GM18498 (cell line): ENCODE data around the gene MCF2L2.
A peak's percentile ranks its signal among the peaks of the same experiment; 100 is the strongest.
"Not testable (repeated sequence)": the region's sequence is repeated elsewhere in the genome, so short reads cannot be mapped to it uniquely, and the experiment has no call there.

Experiments used
- ATAC-seq: cut with Tn5 transposase; IDR thresholded peaks from one replicate; pipeline ENCODE4 v1.9.1; 2021; ENCODE audit warnings: mild to moderate bottlenecking, moderate library complexity; ENCODE audit not compliant: unreplicated experiment

The MCF2L2 gene

DNA sequence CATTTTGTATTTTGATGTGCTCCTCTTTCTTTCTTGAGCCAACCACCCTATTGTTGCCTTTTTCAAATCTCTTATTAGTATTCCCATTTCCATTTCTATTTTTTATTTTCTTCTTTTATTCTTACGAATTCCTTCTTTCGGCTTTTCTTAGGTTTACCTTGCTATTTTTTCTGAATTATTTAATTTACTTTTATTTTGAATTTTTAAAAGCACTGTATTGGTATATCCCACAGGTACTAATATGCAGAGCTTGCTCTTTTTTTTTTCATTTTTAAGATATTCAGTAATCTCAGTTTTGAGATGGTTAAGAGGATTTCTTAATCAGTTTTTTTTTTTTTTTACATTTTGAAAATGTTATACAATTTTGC is 18.4 kb upstream of the MCF2L2 start:
- no peak for ATAC-seq

- no peak for ATAC-seq
Measured at GRCh38 chr3:183444748-183445147, 16.3 kb upstream of the MCF2L2 start.

DNA sequence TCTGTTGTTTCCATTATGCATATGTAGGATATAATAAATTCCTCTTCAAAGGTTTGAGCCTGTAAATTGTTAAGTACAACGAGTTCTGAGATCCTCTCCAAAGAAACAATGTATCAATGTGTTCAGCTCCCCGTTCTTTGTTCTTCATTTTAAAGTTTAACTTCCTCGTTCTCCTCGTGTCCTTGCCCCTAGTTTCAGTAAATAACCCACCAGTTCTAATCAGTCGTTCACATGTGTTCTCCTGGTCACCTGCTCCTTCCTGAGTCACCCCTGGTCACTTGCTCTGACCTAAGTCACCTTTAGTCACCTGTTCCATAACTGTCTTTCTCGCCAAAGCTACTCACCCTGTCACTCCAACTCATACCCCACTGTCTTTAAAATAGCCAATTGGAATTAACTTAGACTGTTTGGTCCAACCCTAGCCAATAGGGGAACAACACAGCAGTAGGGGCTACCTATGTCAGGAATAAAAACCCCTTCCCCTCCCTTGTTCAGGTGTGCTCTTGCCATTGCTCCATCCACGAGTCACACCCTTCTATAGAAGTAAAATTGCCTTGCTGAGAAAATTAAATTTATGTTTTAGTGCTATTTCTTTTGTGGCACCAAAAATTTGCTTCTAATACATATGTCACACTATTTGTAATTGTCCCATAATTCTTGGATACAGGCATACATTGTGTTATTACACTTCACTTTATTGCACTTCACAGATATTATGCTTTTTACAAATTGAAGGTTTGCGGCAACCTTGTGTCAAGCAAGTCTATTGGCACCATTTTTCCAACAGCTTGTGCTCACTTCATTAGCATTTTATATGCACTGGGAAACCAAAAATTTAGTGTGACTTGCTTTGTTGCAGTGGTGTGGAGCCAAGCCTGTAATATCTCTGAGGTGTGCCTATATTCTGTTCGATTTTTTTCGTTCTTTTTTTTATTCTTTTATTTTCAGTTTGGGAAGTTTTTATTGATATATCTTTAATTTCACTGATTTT is 15.3 kb upstream of the MCF2L2 start:
- no peak for ATAC-seq

GRCh38 chr3:183442994-183443393 is 14.6 kb upstream of the MCF2L2 start:
- no peak for ATAC-seq

DNA sequence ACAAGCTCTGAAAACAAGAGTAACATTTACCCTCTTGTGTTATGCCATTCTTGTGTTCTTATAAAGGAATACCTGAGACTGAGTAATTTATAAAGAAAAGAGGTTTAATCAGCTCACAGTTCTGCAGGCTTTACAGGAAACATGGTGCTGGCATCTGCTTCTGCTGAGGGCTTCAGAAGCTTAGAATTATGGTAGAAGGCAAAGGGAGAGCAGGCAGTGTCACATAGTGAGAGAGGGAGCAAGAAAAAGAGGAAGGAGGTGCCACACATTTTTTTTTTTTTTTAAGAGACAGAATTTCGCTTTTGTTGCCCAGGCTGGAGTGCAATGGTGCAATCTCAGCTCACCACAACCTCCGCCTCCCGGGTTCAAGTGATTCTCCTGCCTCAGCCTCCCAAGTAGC is 12.1 kb upstream of the MCF2L2 start:
- ATAC-seq, result not testable (repeated sequence)

GRCh38 chr3:183439515-183439914 is 11.1 kb upstream of the MCF2L2 start:
- no peak for ATAC-seq

- no peak for ATAC-seq
Measured at GRCh38 chr3:183438735-183439134, 10.3 kb upstream of the MCF2L2 start.

GRCh38 chr3:183437666-183438564 is 9.5 kb upstream of the MCF2L2 start:
- ATAC-seq, result no peak

DNA sequence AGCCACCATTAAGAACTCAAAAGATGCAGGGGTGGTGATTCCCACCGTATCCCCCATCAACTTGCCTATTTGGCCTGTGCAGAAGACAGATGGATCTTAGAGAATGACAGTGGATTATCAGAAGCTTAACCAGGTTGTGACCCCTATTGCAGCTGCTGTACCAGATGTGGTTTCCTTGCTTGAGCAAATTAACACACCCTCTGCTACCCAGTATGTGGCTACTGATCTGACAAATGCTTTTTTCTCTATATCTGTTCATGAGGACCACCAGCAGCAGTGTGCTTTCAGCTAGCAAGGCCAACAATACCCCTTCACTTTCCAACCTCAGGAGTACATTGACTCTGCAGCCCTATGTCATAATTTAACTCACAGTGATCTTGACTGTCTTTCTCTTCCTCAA is 8.6 kb upstream of the MCF2L2 start:
- ATAC-seq, result no peak

- peak; percentile 92 for ATAC-seq
Measured at GRCh38 chr3:183435661-183436060, 7.2 kb upstream of the MCF2L2 start.

DNA sequence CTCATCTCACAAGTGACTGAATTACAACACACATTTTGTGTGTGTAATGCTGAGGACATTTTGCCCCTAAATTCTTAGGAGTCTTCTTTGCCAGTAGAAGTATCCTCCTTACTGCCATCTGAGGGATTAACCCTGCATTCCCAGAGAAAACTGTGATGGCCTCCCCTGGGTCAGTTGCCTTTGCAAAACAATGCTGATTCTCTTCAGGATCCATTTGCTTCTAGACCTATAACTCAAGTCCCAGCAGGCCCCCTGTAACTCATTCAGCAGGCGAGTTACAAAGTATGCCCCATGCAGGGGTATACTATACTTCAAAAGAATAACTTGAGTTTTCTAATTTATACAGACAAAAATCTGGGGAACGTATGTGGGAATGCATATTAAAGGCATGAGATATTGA is 6.6 kb upstream of the MCF2L2 start:
- no peak for ATAC-seq

- no peak for ATAC-seq
Measured at GRCh38 chr3:183434503-183434902, 6.1 kb upstream of the MCF2L2 start.

GRCh38 chr3:183430325-183430957 is 2.0 kb upstream of the MCF2L2 start:
- no peak for ATAC-seq

- ATAC-seq, result peak; percentile 39
Measured at GRCh38 chr3:183427876-183428446, 458 bp downstream of the MCF2L2 start.

DNA sequence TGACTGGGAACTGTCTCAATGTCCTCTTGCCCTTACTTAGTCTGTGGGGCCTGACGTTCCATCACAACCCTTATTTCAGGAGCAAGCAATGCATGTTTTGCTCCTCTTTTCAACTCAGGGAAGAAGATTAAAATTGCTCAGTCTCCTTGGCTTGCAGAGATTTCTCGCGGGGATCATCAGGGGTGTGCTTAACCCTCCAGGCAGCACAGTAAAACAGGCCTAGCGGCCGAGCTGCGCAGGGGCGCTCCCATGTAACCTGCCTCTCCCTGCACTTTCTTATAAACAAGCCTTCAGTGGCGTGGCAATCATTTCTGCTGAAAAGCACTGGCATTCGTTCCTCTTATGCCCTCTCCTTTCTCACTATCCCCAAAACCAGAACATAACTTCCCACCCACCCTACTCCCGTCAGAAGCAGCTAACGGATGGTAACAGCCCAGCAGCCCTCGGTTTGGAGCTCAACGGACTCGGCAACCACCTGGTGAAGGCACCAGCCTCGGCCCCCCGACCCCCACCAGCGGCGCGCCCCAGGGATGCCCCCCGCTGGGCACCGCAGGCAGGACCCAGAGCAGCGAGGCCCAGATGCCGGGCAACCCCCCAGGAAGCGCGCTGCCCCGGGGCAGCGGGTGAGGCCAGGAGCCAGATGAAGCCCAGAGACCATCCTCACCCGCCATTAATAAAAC is 1.1 kb downstream of the MCF2L2 start:
- no peak for ATAC-seq

DNA sequence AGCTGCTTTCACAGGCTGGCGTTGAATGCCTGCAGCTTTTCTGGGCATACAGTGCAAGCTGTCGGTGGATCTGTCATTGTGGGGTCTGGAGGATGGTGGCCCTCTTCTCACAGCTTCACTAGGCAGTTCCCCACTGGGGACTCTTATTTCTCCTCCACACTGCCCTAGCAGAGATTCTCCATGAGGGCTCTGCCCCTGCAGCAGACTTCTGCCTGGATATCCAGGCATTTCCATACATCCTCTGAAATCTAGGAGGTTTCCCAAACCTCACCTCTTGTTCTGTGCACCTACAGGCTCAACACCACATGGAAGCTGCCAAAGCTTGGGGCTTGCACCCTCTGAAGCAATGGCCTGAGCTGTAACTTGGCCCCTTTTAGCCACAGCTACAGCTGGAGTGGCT is 9.6 kb downstream of the MCF2L2 start:
- not testable (repeated sequence) for ATAC-seq

- no peak for ATAC-seq
Measured at GRCh38 chr3:183411216-183411922, 17.1 kb downstream of the MCF2L2 start.

DNA sequence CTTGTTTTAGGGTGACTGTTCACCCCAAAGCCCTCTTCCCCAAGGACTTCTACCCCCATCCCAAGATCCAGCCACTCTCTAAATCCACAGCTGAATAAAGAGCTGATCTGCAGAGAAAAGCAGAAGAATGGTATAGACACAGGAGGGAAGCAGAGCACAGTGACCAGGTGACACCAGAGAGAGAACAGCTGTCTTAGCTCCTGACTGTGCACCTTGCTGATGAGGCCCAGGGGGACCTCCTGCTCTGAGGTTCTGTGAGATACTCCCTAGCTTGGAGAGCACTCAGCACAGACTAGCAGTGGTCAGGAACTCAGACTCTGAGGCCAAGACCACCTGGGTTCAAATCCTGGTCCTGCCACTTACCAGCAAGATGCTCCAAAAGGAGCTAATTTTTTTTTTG is 17.7 kb downstream of the MCF2L2 start:
- ATAC-seq, result no peak

DNA sequence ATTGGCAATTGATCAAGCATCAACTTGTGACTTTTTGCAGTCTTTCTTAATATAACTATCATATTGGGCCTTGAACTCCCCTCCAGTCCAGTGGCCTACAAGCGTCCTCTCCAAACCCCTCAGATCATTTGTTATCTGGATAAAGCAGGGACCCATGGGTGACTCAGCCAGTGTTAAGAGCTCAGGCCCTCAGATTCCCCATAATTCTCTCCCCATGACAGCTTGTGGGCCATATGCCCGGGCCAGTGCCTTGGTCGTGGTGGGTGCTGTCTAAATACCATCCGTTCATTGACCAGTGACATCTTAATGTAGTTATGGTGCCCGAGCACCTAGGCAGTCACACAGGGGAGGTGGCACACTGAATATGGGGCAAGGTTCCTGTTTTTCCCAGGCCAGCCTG is 18.1 kb downstream of the MCF2L2 start:
- ATAC-seq, result no peak

DNA sequence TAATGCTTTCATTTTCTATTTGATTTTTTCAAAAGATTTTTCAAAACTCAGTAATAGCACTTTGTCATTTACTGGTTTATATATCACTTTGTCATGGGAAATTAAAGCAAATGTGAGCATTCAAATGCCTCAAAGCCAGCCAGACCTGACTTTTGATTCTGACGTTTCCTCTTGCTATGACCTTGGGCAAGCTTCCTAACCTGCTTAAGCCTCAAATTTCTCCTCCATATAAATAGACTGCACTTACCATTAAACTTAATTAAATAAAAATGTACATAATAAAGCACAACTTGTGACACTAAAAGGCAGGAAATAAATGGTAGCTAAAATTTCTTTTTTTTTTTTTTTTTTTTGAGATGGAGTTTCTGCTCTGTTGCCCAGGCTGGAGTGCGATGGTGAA is 19.2 kb downstream of the MCF2L2 start:
- ATAC-seq, result no peak
